Esophagus muscularis mucosa (tissue), 3 donors: ENCODE results near the gene ARL8B.

ENCODE experiments used
- POLR2AphosphoS5 ChIP-seq, 2 donors: sonication (generic); formaldehyde crosslinking; IDR thresholded peaks; one replicate each; pipeline ENCODE4 v1.6.1; 2017; ENCODE audit warnings: antibody characterized with exemption in 2 of 2
- TF ChIP-seq, protein P1 (sequence below), 3 experiments: fragments of 200-600 bp in 2 of 3; fragments of 450-650 bp in 1 of 3; sonication (generic) in 2 of 3; IDR thresholded peaks; one replicate each; pipeline ENCODE4 v1.5.1; 2017 to 2019; ENCODE audit warnings: antibody characterized with exemption in 3 of 3, mild to moderate bottlenecking in 2 of 3, moderate library complexity in 1 of 3

DNA sequence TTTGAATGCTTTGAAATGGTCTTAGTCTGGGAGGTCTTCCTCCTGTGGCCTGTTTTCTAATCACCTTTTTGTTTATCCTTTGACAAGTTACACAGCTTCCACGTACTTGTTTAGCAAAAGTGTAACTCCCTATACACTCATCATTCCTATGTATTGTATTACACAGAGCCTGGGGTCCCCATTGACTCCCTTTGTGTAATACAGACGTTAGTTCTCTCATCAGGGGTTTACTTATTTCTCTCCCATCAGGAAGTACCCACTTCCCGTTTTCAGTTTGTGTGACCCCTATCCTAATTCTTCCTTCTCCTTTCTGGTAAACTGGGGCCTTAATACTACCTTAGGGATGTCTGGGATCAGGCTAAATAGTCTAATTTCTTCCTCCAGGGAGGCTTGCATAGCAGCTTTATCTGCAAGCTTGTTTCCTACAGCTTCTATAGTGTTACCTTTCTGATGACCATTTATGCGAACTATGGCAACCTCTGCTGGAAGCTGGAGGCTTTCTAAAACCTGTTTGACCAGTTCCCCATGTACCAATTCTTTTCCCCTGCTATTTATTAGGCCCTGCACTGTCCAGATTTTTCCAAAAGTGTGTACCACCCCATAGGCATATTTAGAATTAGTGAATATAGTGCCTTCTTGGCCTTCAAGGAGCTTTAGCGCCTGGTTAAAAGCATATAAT, 22.4 kb downstream of the ARL8B start:
- TF ChIP-seq, protein P1, sequence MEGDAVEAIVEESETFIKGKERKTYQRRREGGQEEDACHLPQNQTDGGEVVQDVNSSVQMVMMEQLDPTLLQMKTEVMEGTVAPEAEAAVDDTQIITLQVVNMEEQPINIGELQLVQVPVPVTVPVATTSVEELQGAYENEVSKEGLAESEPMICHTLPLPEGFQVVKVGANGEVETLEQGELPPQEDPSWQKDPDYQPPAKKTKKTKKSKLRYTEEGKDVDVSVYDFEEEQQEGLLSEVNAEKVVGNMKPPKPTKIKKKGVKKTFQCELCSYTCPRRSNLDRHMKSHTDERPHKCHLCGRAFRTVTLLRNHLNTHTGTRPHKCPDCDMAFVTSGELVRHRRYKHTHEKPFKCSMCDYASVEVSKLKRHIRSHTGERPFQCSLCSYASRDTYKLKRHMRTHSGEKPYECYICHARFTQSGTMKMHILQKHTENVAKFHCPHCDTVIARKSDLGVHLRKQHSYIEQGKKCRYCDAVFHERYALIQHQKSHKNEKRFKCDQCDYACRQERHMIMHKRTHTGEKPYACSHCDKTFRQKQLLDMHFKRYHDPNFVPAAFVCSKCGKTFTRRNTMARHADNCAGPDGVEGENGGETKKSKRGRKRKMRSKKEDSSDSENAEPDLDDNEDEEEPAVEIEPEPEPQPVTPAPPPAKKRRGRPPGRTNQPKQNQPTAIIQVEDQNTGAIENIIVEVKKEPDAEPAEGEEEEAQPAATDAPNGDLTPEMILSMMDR (IDR thresholded peaks at IDR 0.05), result no peak
- no peak for TF ChIP-seq POLR2AphosphoS5 (IDR thresholded peaks at IDR 0.05)
